Astrocyte of the hippocampus (primary cell): ENCODE data around the gene IL20RA.
"Not testable (repeated sequence)": the region's sequence is repeated elsewhere in the genome, so short reads cannot be mapped to it uniquely, and the experiment has no call there.

Source experiments
- DNase-seq: peaks from one replicate; pipeline ENCODE4 v3.0.0; 2011; ENCODE audit warnings: low read depth, low spot score

Gene IL20RA

GRCh38 chr6:137044366-137045221 lies at the start of gene IL20RA:
Gene IL20RA (minus strand): TSS chr6:137044965. CDS start chr6:137044728, 237 bp downstream.
- DNase-seq: peak; percentile 59

- DNase-seq: no peak
Measured at GRCh38 chr6:137093183-137094069, 48.7 kb upstream of the IL20RA start.

GRCh38 chr6:137092018-137092417 lies 47.3 kb upstream of the IL20RA start:
- DNase-seq: no peak

GRCh38 chr6:137089305-137089704 lies 44.5 kb upstream of the IL20RA start:
- DNase-seq: no peak

- no peak for DNase-seq
Measured at GRCh38 chr6:137087902-137088301, 43.1 kb upstream of the IL20RA start.

GRCh38 chr6:137086031-137086430 lies 41.3 kb upstream of the IL20RA start:
- DNase-seq: no peak

GRCh38 chr6:137084865-137085617 lies 40.3 kb upstream of the IL20RA start:
- DNase-seq: no peak

GRCh38 chr6:137084090-137084489 lies 39.3 kb upstream of the IL20RA start:
- DNase-seq: no peak

- no peak for DNase-seq
Measured at GRCh38 chr6:137081997-137082396, 37.2 kb upstream of the IL20RA start.

- no peak for DNase-seq
Measured at GRCh38 chr6:137080711-137081110, 35.9 kb upstream of the IL20RA start.

- peak; percentile 81 for DNase-seq
Measured at GRCh38 chr6:137076277-137077068, 31.7 kb upstream of the IL20RA start.

- DNase-seq: not testable (repeated sequence)
Measured at GRCh38 chr6:137075790-137076189, 31.0 kb upstream of the IL20RA start.

- DNase-seq: no peak
Measured at GRCh38 chr6:137070303-137070702, 25.5 kb upstream of the IL20RA start.

- no peak for DNase-seq
Measured at GRCh38 chr6:137067399-137067798, 22.6 kb upstream of the IL20RA start.

GRCh38 chr6:137058037-137058436 lies 13.3 kb upstream of the IL20RA start:
- no peak for DNase-seq

- peak; percentile 38 for DNase-seq
Measured at GRCh38 chr6:137056121-137056880, 11.5 kb upstream of the IL20RA start.

GRCh38 chr6:137051790-137052472 lies 7.2 kb upstream of the IL20RA start:
- no peak for DNase-seq

- DNase-seq: no peak
Measured at GRCh38 chr6:137049095-137049494, 4.3 kb upstream of the IL20RA start.

GRCh38 chr6:137046871-137047412 lies 2.2 kb upstream of the IL20RA start:
- no peak for DNase-seq
